ENCODE measurements around the gene KCND3.

Gene KCND3

DNA sequence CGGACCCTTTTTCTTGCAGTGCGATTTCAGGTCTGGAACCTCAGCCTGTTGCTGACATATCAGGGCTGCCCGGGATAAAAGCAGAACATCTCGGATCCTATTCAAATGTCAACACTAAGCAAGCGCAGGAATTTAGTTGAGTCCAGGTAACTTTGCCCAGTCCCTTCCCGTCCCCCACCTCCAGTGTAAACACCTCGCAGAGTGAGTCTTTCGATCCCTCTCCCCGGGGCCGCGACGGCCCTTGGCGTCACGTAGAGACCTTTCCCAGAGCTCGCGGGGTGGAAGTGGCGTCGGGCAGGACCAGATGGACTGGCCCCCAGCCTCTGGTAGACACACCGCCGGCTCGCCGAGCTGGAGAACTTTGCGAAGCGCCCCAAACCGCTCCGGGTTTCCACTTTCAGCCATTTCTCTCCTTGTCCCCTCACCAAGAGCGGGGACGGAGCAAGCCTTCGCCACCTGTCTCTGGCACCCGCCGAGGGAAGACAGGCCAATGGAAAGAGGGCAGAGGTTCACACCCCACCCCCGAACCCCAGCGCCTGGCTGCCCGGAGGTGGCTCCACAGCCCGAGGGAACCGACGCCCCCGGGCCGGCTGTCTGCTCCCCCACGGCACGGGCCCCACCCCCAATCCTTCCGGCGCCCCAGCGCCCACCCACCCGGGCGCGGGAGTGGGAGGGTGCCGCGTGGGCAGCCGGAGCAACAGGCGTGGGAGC, 570 bp downstream of the KCND3 start:
- DNase-seq (ENCODE audit: low read depth): no peak

DNA sequence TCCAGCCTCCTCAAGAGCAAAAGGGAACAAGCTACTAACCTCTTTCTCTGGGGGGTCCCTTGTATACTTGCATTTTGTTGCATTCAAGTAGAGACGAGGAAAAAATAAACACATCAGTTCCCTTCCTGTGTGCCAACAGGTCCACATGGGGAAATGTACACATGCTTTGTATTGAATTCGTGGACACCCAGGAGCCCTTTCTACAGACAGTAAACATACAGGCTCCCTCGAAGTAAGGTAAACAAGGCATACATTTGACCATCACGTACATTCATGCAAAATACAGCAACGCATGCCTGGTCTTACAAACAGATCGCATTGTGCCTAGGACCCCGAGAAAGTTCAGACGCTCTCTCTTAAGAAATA, 1.1 kb downstream of the KCND3 start:
- no peak for DNase-seq (ENCODE audit: low read depth)

- DNase-seq (ENCODE audit: low read depth): no peak
These were observed 2.0 kb downstream of the KCND3 start for GRCh38 chr1:111987502-111987901.

DNA sequence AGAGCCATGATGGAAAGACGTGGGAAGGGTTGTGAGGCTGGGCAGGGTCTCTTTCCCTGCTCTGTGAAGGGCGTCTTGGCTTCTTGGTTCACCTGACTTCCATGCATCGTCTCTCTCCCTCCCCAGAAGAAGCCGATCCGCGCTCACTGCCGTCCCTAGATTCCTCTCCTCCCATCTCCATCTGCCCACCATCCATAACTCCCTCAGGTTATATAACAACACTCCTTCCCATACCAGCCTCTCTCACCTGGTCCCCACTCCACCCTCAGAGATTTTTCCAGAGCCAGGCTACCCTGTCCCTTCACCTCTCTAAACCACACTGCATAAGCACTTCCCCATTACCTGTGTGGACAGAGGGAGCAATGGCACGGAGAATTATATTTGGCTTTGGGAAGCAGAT, 6.0 kb downstream of the KCND3 start:
- DNase-seq (ENCODE audit: low read depth): no peak

DNA sequence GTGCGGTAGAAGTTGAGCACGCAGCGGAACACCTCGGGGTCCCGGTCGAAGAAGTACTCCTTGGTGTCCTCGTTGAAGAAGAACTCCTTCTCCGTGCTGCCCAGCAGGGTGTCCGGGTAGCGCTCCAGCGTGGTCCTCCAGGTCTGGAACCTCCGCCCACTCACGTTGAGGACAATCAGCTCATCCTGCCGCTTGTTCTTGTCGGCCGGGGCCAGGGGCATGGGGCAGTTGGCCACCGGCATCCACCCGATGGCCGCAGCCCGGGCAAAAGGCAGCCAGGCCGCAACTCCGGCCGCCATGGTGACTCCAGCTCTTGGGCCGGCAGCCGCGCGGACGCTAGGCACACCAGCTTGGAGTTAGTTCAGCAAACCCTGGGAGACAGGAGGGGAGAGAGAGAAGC, 7.0 kb downstream of the KCND3 start:
- no peak for DNase-seq (ENCODE audit: low read depth)

- no peak for DNase-seq (ENCODE audit: low read depth)
These were observed 7.6 kb downstream of the KCND3 start for GRCh38 chr1:111981871-111982270.

- DNase-seq (ENCODE audit: low read depth): no peak
These were observed 8.4 kb downstream of the KCND3 start for GRCh38 chr1:111981090-111981489.

DNA sequence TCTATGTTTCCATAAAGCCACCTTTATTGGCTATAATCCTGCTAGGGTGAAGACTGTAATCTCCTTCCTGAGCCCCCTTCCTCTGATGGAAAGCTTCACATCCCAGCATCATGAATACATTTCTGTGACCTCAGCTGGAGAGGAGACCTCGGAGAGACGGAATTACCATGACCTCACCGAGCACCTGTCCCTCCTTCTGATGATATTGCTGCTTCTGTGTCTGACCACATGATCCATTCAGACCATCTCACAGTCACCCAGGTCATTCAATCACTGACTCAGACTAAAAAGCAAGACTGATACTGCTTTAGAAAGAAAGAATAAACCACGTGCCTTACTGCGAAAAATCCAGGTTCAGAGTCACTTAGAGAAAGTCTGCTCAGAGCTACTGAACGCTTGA, 8.8 kb downstream of the KCND3 start:
- DNase-seq (ENCODE audit: low read depth): no peak

GRCh38 chr1:111978695-111979094, 10.8 kb downstream of the KCND3 start:
- no peak for DNase-seq (ENCODE audit: low read depth)

- no peak for DNase-seq (ENCODE audit: low read depth)
These were observed 12.1 kb downstream of the KCND3 start for GRCh38 chr1:111977378-111977777.

DNA sequence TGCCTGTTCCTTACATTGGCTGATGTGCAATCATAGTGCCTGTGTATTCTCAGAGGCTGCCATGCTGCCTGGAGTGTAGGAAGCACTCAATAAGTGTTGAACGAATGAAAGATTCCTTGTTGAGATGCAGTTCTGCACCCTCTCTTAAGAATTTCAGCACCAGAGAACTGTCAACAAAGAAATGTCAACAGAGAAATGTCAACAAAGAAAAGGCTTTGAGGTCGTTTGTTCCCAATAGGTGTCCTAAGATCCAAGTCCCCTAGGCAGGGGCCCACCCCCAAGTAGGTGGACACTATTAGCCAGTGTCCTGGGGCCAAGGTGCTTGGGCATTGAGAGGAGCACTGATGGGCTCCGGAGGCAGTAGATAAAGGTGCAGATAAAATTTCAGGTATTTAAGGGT, 12.6 kb downstream of the KCND3 start:
- no peak for DNase-seq (ENCODE audit: low read depth)

DNA sequence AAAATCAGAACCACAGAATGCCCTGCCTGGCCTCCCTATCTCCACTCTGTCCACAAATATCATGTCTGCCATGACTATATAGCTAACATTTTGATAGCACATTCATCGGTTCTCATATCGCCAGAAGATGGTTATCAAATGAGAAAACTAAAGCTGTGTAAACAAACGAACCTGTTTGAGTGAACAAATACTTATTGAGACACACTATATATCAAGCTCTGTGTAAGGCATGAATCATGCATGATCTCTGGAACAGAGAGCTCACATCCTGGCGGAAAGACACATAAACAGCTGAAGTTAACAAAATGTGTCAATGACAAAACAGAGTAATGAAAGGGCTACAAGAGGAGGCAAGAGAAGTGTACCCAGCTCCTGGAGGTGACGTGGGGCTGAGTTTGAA, 13.1 kb downstream of the KCND3 start:
- no peak for DNase-seq (ENCODE audit: low read depth)

- no peak for DNase-seq (ENCODE audit: low read depth)
These were observed 16.2 kb downstream of the KCND3 start for GRCh38 chr1:111973150-111973790.

GRCh38 chr1:111971396-111971795, 18.1 kb downstream of the KCND3 start:
- no peak for DNase-seq (ENCODE audit: low read depth)

GRCh38 chr1:111968511-111968910, 21.0 kb downstream of the KCND3 start:
- no peak for DNase-seq (ENCODE audit: low read depth)

- DNase-seq (ENCODE audit: low read depth): no peak
These were observed 21.6 kb downstream of the KCND3 start for GRCh38 chr1:111967886-111968285.

GRCh38 chr1:111967067-111967690, 22.3 kb downstream of the KCND3 start:
- no peak for DNase-seq (ENCODE audit: low read depth)

DNA sequence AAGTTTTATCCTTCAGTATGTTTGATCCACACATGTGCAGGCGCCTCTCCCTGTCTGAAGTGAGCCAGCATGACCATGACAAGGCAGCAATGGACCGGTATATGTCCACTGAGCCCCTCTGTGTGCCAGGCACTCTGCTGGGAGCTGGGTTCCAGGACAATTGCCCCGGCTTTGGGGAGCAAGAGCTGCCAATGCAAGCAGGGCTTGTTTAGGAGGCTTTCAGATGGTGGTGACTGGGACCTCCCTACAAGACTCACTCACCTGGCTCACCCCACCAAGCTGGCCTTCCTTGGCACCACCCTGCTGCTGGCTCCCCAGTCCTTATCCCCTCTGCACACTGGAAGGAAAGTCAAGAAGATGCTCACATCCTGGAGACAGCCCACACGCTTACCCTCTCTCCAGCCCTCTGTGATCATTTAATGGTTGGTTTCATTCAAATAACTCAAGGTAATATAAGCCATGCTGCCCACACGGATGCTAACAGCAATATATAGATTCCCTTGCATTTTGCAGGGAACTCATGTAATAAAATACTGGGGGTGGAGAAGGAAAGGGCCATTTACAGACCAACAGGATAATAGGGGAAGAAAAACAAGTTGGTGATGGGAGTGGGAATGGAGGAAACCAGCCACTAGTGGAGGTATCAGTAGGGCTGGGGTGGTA, 23.6 kb downstream of the KCND3 start:
- DNase-seq (ENCODE audit: low read depth): no peak

DNA sequence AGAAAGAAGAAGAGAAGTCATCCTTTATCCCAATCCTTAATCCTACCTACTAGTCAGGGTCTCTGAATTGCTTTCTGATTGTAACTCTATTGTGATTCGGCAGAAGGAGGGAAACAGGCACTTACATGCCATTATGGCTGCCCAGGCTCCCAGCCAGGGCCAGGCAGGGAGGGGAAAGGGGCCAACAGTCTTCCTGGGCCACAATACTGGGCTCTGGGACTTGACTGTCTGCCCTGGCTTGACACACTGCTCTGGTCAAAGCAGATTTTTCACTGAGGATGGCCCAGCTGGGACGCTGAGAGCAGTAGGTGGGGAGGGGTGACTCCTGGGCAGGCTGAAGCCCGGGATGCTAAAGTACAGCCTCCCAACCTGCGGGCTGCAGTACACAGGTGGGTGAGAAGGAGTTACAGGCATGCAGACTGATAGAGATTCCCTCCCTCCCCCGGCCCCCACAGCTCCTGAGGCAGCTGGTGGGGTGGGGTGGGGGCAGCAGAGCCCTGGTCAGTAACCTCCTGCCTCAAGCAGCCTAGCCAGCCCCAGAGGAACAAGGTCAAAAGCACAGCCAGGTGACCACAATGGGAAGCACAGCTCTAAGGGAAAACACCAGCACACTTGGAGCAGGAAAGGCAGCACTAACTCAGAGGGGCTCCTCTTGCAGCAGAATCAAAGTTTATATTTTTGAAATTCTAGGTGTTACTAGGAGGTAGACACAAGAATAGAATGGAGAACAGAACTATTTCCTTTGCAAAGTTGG, 25.3 kb downstream of the KCND3 start:
- DNase-seq (ENCODE audit: low read depth): no peak

GRCh38 chr1:111961773-111962565, 27.5 kb downstream of the KCND3 start:
- no peak for DNase-seq (ENCODE audit: low read depth)

DNA sequence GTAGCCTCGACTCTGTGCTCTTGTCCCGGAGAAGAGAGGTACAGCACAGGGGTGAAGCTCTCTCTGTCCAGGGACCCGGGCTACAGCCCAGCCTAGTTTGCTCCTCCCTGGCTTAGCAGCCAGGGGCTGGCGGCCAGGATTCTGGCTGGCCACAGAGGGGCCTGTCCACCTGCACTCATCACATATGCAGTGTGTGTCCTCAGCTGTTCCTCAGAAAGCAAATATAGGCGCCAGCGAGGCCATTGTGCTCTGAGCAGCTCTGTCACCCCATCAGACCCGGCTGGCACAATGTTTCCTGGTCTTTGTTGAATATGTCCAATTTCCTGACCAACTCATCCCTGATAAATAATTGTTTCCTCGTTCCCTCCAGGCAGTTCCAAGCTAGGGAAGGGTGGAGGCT, 28.5 kb downstream of the KCND3 start:
- no peak for DNase-seq (ENCODE audit: low read depth)

- no peak for DNase-seq (ENCODE audit: low read depth)
These were observed 30.0 kb downstream of the KCND3 start for GRCh38 chr1:111959436-111959835.
